Liver (tissue), 9 donors: ENCODE data around the gene EIF5B. TPM values are rescaled to one million over a fixed set of nuclear protein-coding genes. Genes with fewer than 3 reads are reported as not detected.

Experiments
- DNase-seq: peaks from one replicate; pipeline ENCODE4 v3.0.0-alpha.2; 2017; ENCODE audit warnings: low spot score
- H3K27ac ChIP-seq, 2 donors: one replicate each; pipeline ENCODE4 v1.7.0; 2013; ENCODE audit warnings: inconsistent platforms in 2 of 2, low read length in 2 of 2, control low read depth in 1 of 2, low read depth in 1 of 2, mild to moderate bottlenecking in 1 of 2
- H3K27me3 ChIP-seq, 4 donors: one replicate each; pipeline versions ENCODE4 v1.6.1 to v1.7.0; 2013; ENCODE audit warnings: low read length in 3 of 4, inconsistent platforms in 1 of 4, mild to moderate bottlenecking in 1 of 4, moderate library complexity in 1 of 4; ENCODE audit not compliant: control insufficient read depth in 4 of 4, insufficient read depth in 4 of 4
- H3K36me3 ChIP-seq, 4 donors: one replicate each; pipeline versions ENCODE4 v1.6.1 to v1.7.0; 2013; ENCODE audit warnings: low read length in 3 of 4, mild to moderate bottlenecking in 3 of 4, low read depth in 1 of 4, moderate library complexity in 1 of 4; ENCODE audit not compliant: control insufficient read depth in 4 of 4, insufficient read depth in 3 of 4
- H3K4me1 ChIP-seq, 4 donors: one replicate each; pipeline versions ENCODE4 v1.6.1 to v1.7.0; 2013; ENCODE audit warnings: low read length in 3 of 4, mild to moderate bottlenecking in 3 of 4, moderate library complexity in 1 of 4; ENCODE audit not compliant: control insufficient read depth in 4 of 4, insufficient read depth in 4 of 4
- H3K4me3 ChIP-seq, 3 donors: one replicate each; pipeline versions ENCODE4 v1.6.1 to v1.7.0; 2013; ENCODE audit warnings: low read length in 3 of 3, control low read depth in 1 of 3, low read depth in 1 of 3, mild to moderate bottlenecking in 1 of 3
- H3K9ac ChIP-seq, 2 donors: one replicate each; pipeline ENCODE4 v1.7.0; 2013; ENCODE audit warnings: low read length in 2 of 2, mild to moderate bottlenecking in 2 of 2, moderate library complexity in 2 of 2, control low read depth in 1 of 2, low read depth in 1 of 2
- H3K9me3 ChIP-seq, 4 donors: one replicate each; pipeline versions ENCODE4 v1.6.1 to v1.7.0; 2013; ENCODE audit warnings: low read length in 3 of 4; ENCODE audit not compliant: control insufficient read depth in 4 of 4
- FOXA1 ChIP-seq: IDR thresholded peaks from 2 replicates; pipeline ENCODE4 v1.6.1; 2016; ENCODE audit warnings: antibody characterized with exemption
- FOXA2 ChIP-seq: IDR thresholded peaks from 2 replicates; pipeline ENCODE4 v1.6.1; 2016; ENCODE audit warnings: antibody characterized with exemption
- GABPA ChIP-seq, 2 donors: IDR thresholded peaks in 1 of 2; conservative IDR thresholded peaks in 1 of 2; 2 replicates each; pipeline ENCODE4 v1.6.1; 2016; ENCODE audit warnings: antibody characterized with exemption in 2 of 2, mild to moderate bottlenecking in 1 of 2, moderate library complexity in 1 of 2
- HNF4A ChIP-seq, 2 donors: conservative IDR thresholded peaks; 2 replicates each; pipeline ENCODE4 v1.6.1; 2016; ENCODE audit warnings: antibody characterized with exemption in 2 of 2, mild to moderate bottlenecking in 2 of 2
- HNF4G ChIP-seq: IDR thresholded peaks from 2 replicates; pipeline ENCODE4 v1.6.1; 2016; ENCODE audit warnings: antibody characterized with exemption
- JUND ChIP-seq, 2 donors: IDR thresholded peaks; 2 replicates each; pipeline ENCODE4 v1.6.1; 2016; ENCODE audit warnings: antibody characterized with exemption in 2 of 2
- RAD21 ChIP-seq, 2 donors: IDR thresholded peaks; 2 replicates each; pipeline ENCODE4 v1.6.1; 2016; ENCODE audit warnings: antibody characterized with exemption in 2 of 2, mild to moderate bottlenecking in 2 of 2
- SP1 ChIP-seq: IDR thresholded peaks from 2 replicates; pipeline ENCODE4 v1.6.1; 2018; ENCODE audit warnings: antibody characterized with exemption, mild to moderate bottlenecking
- TAF1 ChIP-seq: conservative IDR thresholded peaks from 2 replicates; pipeline ENCODE4 v1.6.1; 2016; ENCODE audit warnings: antibody characterized with exemption, mild to moderate bottlenecking
- YY1 ChIP-seq: IDR thresholded peaks from 2 replicates; pipeline ENCODE4 v1.6.1; 2016; ENCODE audit warnings: antibody characterized with exemption, mild to moderate bottlenecking
- WGBS: extraction: QIAGEN DNeasy Blood & Tissue Kit; methylation state at CpG from one replicate; pipeline ENCODE4 v1.1.7; 2013; 5-methylcytosine and 5-hydroxymethylcytosine counted together
- polyA plus RNA-seq, 2 donors: library from polyadenylated mRNA; stranded (reverse) in 1 of 2; unstranded in 1 of 2; fragments of 200-250 nt in 1 of 2; fragments of >200 nt in 1 of 2; fragmentation: Nextera tagmentation in 1 of 2; extraction: Ambion mirVana in 1 of 2; gene quantifications; one replicate each; pipeline versions ENCODE4 v1.2.1 to v1.2.3, GENCODE V29; 2013 to 2015
- total RNA-seq, 2 donors: library from RNA; depleted of rRNA; stranded (reverse); fragments of >200 nt; gene quantifications; one replicate each; pipeline ENCODE4 v1.2.3, GENCODE V29; 2014
- TF ChIP-seq, protein P1 (sequence below): fragments of 150-350 bp; IDR thresholded peaks from 2 replicates; pipeline ENCODE4 v1.5.1; 2017; ENCODE audit warnings: improper control_type of control experiment, low read depth, low read length; ENCODE audit not compliant: missing input control
- TF ChIP-seq, protein P2 (sequence below): IDR thresholded peaks from 2 replicates; pipeline ENCODE4 v1.6.1; 2016; ENCODE audit warnings: antibody characterized with exemption
- TF ChIP-seq, protein P3 (sequence below): IDR thresholded peaks from 2 replicates; pipeline ENCODE4 v1.6.1; 2016; ENCODE audit warnings: antibody characterized with exemption
- TF ChIP-seq, protein P4 (sequence below): IDR thresholded peaks from 2 replicates; pipeline ENCODE4 v1.6.1; 2016; ENCODE audit warnings: antibody characterized with exemption
- donor health status: healthy.
- donor health status: healthy.
- donor health status: healthy.
- donor health status: healthy.
- donor health status: healthy.

EIF5B gene
- total and polyA plus RNA-seq, 4 donors: 10.2 to 23.7 (median 17.7) TPM

DNA sequence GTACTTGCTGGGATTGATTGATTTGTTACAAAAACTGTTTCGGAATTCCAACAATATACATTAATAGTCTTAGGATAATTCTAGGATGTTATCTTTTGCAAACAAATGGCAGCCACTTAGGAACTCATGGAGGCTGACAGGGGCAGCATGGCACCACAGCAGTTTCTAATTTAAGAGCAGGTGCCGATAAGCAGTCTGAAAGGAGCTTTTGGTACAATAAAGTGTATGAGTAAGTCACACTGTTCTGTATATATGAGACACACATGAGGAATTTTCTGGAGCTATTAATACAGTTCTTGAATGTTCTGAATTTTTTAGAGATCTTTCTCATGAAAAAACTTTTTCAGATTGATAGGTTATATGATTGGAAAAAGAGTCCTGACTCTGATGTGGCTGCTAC is 52.2 kb downstream of the EIF5B start:
- Histone ChIP-seq H3K27ac (no peak overlapping the region), H3K9ac (no peak overlapping the region), H3K36me3 (peaks cover 8 to 28% (median 15%) of the 10 kb centered on the region in 4 donors), H3K4me3 (no peak overlapping the region), H3K9me3 (no peaks in the 10 kb centered on the region), H3K27me3 (no peaks in the 10 kb centered on the region), H3K4me1 (peaks cover 2 to 10% (median 8%) of the 10 kb centered on the region in 4 donors)
- no peak for TF ChIP-seq GABPA (IDR thresholded peaks at IDR 0.05 in 1 of 2, conservative IDR thresholded peaks at IDR 0.05 in 1 of 2)
- no peak for TF ChIP-seq HNF4G
- TF ChIP-seq, protein P1, sequence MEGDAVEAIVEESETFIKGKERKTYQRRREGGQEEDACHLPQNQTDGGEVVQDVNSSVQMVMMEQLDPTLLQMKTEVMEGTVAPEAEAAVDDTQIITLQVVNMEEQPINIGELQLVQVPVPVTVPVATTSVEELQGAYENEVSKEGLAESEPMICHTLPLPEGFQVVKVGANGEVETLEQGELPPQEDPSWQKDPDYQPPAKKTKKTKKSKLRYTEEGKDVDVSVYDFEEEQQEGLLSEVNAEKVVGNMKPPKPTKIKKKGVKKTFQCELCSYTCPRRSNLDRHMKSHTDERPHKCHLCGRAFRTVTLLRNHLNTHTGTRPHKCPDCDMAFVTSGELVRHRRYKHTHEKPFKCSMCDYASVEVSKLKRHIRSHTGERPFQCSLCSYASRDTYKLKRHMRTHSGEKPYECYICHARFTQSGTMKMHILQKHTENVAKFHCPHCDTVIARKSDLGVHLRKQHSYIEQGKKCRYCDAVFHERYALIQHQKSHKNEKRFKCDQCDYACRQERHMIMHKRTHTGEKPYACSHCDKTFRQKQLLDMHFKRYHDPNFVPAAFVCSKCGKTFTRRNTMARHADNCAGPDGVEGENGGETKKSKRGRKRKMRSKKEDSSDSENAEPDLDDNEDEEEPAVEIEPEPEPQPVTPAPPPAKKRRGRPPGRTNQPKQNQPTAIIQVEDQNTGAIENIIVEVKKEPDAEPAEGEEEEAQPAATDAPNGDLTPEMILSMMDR: no peak
- no peak for TF ChIP-seq RAD21 (IDR thresholded peaks at IDR 0.05)
- no peak for TF ChIP-seq YY1
- TF ChIP-seq, protein P2, sequence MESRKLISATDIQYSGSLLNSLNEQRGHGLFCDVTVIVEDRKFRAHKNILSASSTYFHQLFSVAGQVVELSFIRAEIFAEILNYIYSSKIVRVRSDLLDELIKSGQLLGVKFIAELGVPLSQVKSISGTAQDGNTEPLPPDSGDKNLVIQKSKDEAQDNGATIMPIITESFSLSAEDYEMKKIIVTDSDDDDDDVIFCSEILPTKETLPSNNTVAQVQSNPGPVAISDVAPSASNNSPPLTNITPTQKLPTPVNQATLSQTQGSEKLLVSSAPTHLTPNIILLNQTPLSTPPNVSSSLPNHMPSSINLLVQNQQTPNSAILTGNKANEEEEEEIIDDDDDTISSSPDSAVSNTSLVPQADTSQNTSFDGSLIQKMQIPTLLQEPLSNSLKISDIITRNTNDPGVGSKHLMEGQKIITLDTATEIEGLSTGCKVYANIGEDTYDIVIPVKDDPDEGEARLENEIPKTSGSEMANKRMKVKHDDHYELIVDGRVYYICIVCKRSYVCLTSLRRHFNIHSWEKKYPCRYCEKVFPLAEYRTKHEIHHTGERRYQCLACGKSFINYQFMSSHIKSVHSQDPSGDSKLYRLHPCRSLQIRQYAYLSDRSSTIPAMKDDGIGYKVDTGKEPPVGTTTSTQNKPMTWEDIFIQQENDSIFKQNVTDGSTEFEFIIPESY: no peak
- TF ChIP-seq, protein P3, sequence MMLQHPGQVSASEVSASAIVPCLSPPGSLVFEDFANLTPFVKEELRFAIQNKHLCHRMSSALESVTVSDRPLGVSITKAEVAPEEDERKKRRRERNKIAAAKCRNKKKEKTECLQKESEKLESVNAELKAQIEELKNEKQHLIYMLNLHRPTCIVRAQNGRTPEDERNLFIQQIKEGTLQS: no peak
- TF ChIP-seq TAF1: no peak
- no peak for TF ChIP-seq FOXA2
- no peak for TF ChIP-seq SP1
- no peak for TF ChIP-seq HNF4A (conservative IDR thresholded peaks at IDR 0.05)
- WGBS: 50% methylated on average over 2 of the region's 2 CpGs
- no peak for DNase-seq

DNA sequence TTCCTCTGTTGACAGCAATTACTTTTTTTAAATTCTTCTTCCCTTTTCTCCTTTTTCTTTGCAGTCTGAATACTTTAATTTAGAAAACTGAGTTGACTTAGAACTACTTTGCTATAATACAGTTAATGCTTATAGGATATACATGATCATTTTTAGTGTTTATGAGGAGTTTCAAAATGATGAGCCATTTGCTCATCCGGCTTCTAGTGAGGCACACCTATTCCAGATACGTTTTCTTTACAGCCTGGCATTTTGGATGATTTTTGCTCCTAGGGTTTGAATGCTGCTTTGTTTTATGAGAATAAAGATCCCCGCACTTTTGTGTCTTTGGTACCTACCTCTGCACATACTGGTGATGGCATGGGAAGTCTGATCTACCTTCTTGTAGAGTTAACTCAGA is 52.8 kb downstream of the EIF5B start:
- TF ChIP-seq HNF4G (no peak), SP1 (no peak), YY1 (no peak), GABPA (IDR thresholded peaks at IDR 0.05 in 1 of 2, conservative IDR thresholded peaks at IDR 0.05 in 1 of 2) (no peak), JUND (IDR thresholded peaks at IDR 0.05) (no peak), FOXA2 (no peak), HNF4A (conservative IDR thresholded peaks at IDR 0.05) (no peak), TAF1 (no peak), FOXA1 (no peak)
- TF ChIP-seq, protein P2: no peak
- TF ChIP-seq, protein P3: no peak
- TF ChIP-seq, protein P1: no peak
- TF ChIP-seq, protein P4, sequence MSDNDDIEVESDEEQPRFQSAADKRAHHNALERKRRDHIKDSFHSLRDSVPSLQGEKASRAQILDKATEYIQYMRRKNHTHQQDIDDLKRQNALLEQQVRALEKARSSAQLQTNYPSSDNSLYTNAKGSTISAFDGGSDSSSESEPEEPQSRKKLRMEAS: no peak
- 96% methylated on average over 3 of the region's 3 CpGs for WGBS
- no peaks in the 10 kb centered on the region for H3K9me3 ChIP-seq
- no peaks in the 10 kb centered on the region for H3K27me3 ChIP-seq
- no peak overlapping the region for H3K27ac ChIP-seq
- H3K9ac ChIP-seq: no peak overlapping the region
- DNase-seq: no peak
- H3K4me3 ChIP-seq: no peak overlapping the region
- H3K36me3 ChIP-seq: peaks cover 4 to 27% (median 16%) of the 10 kb centered on the region in 4 donors
- peaks cover 2 to 10% (median 8%) of the 10 kb centered on the region in 4 donors for H3K4me1 ChIP-seq
